Measurements from ENCODE around the gene PALM.
"Not testable (repeated sequence)": the region's sequence is repeated elsewhere in the genome, so short reads cannot be mapped to it uniquely, and the experiment has no call there.

PALM gene

GRCh38 chr19:709196-709964, 645 bp downstream of the PALM start:
- no peak for DNase-seq (ENCODE audit: low read depth)

GRCh38 chr19:709965-710571, 1.3 kb downstream of the PALM start:
- no peak for DNase-seq (ENCODE audit: low read depth)

- no peak for DNase-seq (ENCODE audit: low read depth)
Observed at GRCh38 chr19:710767-711166, 2.0 kb downstream of the PALM start.

- DNase-seq (ENCODE audit: low read depth) = no peak
Observed at GRCh38 chr19:711254-711653, 2.5 kb downstream of the PALM start.

GRCh38 chr19:715347-715746, 6.6 kb downstream of the PALM start:
- DNase-seq (ENCODE audit: low read depth) = no peak

GRCh38 chr19:718251-718951, 9.7 kb downstream of the PALM start:
- DNase-seq (ENCODE audit: low read depth) = no peak

- DNase-seq (ENCODE audit: low read depth) = no peak
Observed at GRCh38 chr19:718991-719512, 10.3 kb downstream of the PALM start.

GRCh38 chr19:719636-720344, 11.1 kb downstream of the PALM start:
- no peak for DNase-seq (ENCODE audit: low read depth)

GRCh38 chr19:720345-721160, 11.8 kb downstream of the PALM start:
- DNase-seq (ENCODE audit: low read depth) = no peak

GRCh38 chr19:722553-723101, 13.9 kb downstream of the PALM start:
- DNase-seq (ENCODE audit: low read depth) = no peak

GRCh38 chr19:723247-723646, 14.5 kb downstream of the PALM start:
- no peak for DNase-seq (ENCODE audit: low read depth)

GRCh38 chr19:723714-724113, 15.0 kb downstream of the PALM start:
- DNase-seq (ENCODE audit: low read depth) = no peak

GRCh38 chr19:725461-726089, 16.8 kb downstream of the PALM start:
- DNase-seq (ENCODE audit: low read depth) = no peak

- no peak for DNase-seq (ENCODE audit: low read depth)
Observed at GRCh38 chr19:726993-727956, 18.5 kb downstream of the PALM start.

GRCh38 chr19:728011-728410, 19.3 kb downstream of the PALM start:
- no peak for DNase-seq (ENCODE audit: low read depth)

GRCh38 chr19:729564-729963, 20.8 kb downstream of the PALM start:
- not testable (repeated sequence) for DNase-seq (ENCODE audit: low read depth)

GRCh38 chr19:729965-730668, 21.4 kb downstream of the PALM start:
- no peak for DNase-seq (ENCODE audit: low read depth)

- no peak for DNase-seq (ENCODE audit: low read depth)
Observed at GRCh38 chr19:731000-731399, 22.3 kb downstream of the PALM start.
